ENCODE data around the gene TUT7. TPM values are rescaled to one million over a fixed set of nuclear protein-coding genes. Genes with fewer than 3 reads are reported as not detected.

The TUT7 gene
- total RNA-seq, 6 experiments from 2014 or later: 17.8 to 23.9 (median 19.2) TPM

- peaks cover 4% of the 10 kb centered on the region for H3K9me3 Mint-ChIP-seq
- H3K4me1 Mint-ChIP-seq (ENCODE audit: low read depth): no peaks in the 10 kb centered on the region
- H3K4me3 Mint-ChIP-seq: no peak overlapping the region
- H3K36me3 Mint-ChIP-seq (ENCODE audit: low read depth): 0 out of 2 replicates have a peak, but pooled peaks cover 6% of the 10 kb centered on the region
- peaks cover 7% of the 10 kb centered on the region for H3K27me3 Mint-ChIP-seq (ENCODE audit: insufficient read depth)
- no peak overlapping the region for H3K27ac Mint-ChIP-seq
- no peak for TF ChIP-seq CTCF (IDR thresholded peaks at IDR 0.05)
- DNase-seq: no peak
These were observed 21.8 kb upstream of the TUT7 start for GRCh38 chr9:86376016-86376415.

- peaks cover 24% of the 10 kb centered on the region for H3K9me3 Mint-ChIP-seq
- peaks cover 9% of the 10 kb centered on the region for H3K4me1 Mint-ChIP-seq (ENCODE audit: low read depth)
- DNase-seq: no peak
- H3K27ac Mint-ChIP-seq: no peak overlapping the region
- H3K4me3 Mint-ChIP-seq: no peak overlapping the region
- peaks cover 19% of the 10 kb centered on the region for H3K36me3 Mint-ChIP-seq (ENCODE audit: low read depth)
- no peak for TF ChIP-seq CTCF (IDR thresholded peaks at IDR 0.05)
- peaks cover 4% of the 10 kb centered on the region for H3K27me3 Mint-ChIP-seq (ENCODE audit: insufficient read depth)
These were observed 15.6 kb upstream of the TUT7 start for GRCh38 chr9:86369810-86370209.

- peak; percentile 66 for DNase-seq
- TF ChIP-seq CTCF (IDR thresholded peaks at IDR 0.05): no peak
- Mint-ChIP-seq H3K27me3 (ENCODE audit: insufficient read depth) (peaks cover 2% of the 10 kb centered on the region), H3K9me3 (peaks cover 24% of the 10 kb centered on the region), H3K27ac (peak overlapping the region; percentile 43), H3K4me1 (ENCODE audit: low read depth) (peaks cover 9% of the 10 kb centered on the region), H3K4me3 (no peak overlapping the region), H3K36me3 (ENCODE audit: low read depth) (peaks cover 19% of the 10 kb centered on the region)
These were observed 14.8 kb upstream of the TUT7 start for GRCh38 chr9:86368871-86369521.

- H3K27me3 Mint-ChIP-seq (ENCODE audit: insufficient read depth): peaks cover 4% of the 10 kb centered on the region
- H3K27ac Mint-ChIP-seq: no peak overlapping the region
- H3K4me1 Mint-ChIP-seq (ENCODE audit: low read depth): peaks cover 5% of the 10 kb centered on the region; the same call in 1 of the 2 replicates
- DNase-seq: no peak
- no peak overlapping the region for H3K4me3 Mint-ChIP-seq
- TF ChIP-seq CTCF (IDR thresholded peaks at IDR 0.05): no peak
- H3K36me3 Mint-ChIP-seq (ENCODE audit: low read depth): no peaks in the 10 kb centered on the region
- H3K9me3 Mint-ChIP-seq: no peaks in the 10 kb centered on the region; the same call in 1 of the 2 replicates
These were observed 7.0 kb upstream of the TUT7 start for GRCh38 chr9:86361176-86361575.

GRCh38 chr9:86359151-86359879, 5.1 kb upstream of the TUT7 start:
- Mint-ChIP-seq H3K27ac (no peak overlapping the region), H3K36me3 (ENCODE audit: low read depth) (no peaks in the 10 kb centered on the region), H3K9me3 (no peaks in the 10 kb centered on the region), H3K4me1 (ENCODE audit: low read depth) (peaks cover 16% of the 10 kb centered on the region), H3K27me3 (ENCODE audit: insufficient read depth) (peaks cover 4% of the 10 kb centered on the region), H3K4me3 (no peak overlapping the region)
- no peak for DNase-seq
- no peak for TF ChIP-seq CTCF (IDR thresholded peaks at IDR 0.05)
